ENCODE data around the gene BPIFB1. TPM values are rescaled to one million over a fixed set of nuclear protein-coding genes. Genes with fewer than 3 reads are reported as not detected.

Gene BPIFB1
- total and polyA plus RNA-seq, 2 of the 13 experiments (the other 11 are each of a cell fraction or from before 2014, with no cell fraction given), result 0.82 to 4.4 TPM

DNA sequence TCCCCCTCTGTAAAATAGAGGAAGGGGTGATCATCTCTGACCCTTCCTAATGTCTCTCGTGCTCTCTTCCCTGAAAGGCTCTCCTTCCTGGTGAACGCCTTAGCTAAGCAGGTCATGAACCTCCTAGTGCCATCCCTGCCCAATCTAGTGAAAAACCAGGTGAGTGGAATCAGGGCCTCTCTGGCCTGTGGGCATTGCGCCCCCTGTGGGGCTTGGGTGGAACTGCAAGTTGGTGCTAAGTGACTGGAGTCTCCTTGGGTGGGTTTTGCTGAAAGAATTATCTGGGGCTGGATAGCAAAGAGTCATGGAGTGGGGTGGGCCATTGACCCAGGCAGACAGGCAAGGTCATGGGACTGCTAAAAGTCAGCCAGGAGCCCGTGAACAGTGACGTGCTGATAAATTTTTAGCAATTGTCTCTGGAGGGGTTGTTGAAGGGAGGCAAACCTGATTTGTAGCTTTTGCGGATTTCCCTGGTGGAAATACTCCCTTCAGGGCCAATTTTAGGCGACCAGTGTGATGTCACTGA, 8.9 kb downstream of the BPIFB1 start (continued):
- TF ChIP-seq, protein P1, sequence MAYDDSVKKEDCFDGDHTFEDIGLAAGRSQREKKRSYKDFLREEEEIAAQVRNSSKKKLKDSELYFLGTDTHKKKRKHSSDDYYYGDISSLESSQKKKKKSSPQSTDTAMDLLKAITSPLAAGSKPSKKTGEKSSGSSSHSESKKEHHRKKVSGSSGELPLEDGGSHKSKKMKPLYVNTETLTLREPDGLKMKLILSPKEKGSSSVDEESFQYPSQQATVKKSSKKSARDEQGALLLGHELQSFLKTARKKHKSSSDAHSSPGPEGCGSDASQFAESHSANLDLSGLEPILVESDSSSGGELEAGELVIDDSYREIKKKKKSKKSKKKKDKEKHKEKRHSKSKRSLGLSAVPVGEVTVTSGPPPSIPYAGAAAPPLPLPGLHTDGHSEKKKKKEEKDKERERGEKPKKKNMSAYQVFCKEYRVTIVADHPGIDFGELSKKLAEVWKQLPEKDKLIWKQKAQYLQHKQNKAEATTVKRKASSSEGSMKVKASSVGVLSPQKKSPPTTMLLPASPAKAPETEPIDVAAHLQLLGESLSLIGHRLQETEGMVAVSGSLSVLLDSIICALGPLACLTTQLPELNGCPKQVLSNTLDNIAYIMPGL (CRISPR knock-in tag; IDR thresholded peaks at IDR 0.05; ENCODE audit: borderline replicate concordance in 1 of 2, low read depth in 1 of 2), result no peak
- TF ChIP-seq ZNF468 (CRISPR knock-in tag; IDR thresholded peaks at IDR 0.05) (no peak), ZBTB21 (CRISPR knock-in tag; IDR thresholded peaks at IDR 0.05) (no peak), ZNF501 (CRISPR knock-in tag; IDR thresholded peaks at IDR 0.05) (peak; percentile 81), MED1 (CRISPR knock-in tag; IDR thresholded peaks at IDR 0.05) (no peak), MED13 (CRISPR knock-in tag; IDR thresholded peaks at IDR 0.05) (no peak), SP1 (IDR thresholded peaks at IDR 0.05) (no peak), SP1 (CRISPR knock-in tag; IDR thresholded peaks at IDR 0.05) (no peak), RBFOX2 (IDR thresholded peaks at IDR 0.05; ENCODE audit: low read depth, low read length) (no peak)
- TF ChIP-seq, protein P2, sequence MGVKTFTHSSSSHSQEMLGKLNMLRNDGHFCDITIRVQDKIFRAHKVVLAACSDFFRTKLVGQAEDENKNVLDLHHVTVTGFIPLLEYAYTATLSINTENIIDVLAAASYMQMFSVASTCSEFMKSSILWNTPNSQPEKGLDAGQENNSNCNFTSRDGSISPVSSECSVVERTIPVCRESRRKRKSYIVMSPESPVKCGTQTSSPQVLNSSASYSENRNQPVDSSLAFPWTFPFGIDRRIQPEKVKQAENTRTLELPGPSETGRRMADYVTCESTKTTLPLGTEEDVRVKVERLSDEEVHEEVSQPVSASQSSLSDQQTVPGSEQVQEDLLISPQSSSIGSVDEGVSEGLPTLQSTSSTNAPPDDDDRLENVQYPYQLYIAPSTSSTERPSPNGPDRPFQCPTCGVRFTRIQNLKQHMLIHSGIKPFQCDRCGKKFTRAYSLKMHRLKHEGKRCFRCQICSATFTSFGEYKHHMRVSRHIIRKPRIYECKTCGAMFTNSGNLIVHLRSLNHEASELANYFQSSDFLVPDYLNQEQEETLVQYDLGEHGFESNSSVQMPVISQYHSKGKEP (CRISPR knock-in tag; IDR thresholded peaks at IDR 0.05), result no peak
- TF ChIP-seq, protein P3, sequence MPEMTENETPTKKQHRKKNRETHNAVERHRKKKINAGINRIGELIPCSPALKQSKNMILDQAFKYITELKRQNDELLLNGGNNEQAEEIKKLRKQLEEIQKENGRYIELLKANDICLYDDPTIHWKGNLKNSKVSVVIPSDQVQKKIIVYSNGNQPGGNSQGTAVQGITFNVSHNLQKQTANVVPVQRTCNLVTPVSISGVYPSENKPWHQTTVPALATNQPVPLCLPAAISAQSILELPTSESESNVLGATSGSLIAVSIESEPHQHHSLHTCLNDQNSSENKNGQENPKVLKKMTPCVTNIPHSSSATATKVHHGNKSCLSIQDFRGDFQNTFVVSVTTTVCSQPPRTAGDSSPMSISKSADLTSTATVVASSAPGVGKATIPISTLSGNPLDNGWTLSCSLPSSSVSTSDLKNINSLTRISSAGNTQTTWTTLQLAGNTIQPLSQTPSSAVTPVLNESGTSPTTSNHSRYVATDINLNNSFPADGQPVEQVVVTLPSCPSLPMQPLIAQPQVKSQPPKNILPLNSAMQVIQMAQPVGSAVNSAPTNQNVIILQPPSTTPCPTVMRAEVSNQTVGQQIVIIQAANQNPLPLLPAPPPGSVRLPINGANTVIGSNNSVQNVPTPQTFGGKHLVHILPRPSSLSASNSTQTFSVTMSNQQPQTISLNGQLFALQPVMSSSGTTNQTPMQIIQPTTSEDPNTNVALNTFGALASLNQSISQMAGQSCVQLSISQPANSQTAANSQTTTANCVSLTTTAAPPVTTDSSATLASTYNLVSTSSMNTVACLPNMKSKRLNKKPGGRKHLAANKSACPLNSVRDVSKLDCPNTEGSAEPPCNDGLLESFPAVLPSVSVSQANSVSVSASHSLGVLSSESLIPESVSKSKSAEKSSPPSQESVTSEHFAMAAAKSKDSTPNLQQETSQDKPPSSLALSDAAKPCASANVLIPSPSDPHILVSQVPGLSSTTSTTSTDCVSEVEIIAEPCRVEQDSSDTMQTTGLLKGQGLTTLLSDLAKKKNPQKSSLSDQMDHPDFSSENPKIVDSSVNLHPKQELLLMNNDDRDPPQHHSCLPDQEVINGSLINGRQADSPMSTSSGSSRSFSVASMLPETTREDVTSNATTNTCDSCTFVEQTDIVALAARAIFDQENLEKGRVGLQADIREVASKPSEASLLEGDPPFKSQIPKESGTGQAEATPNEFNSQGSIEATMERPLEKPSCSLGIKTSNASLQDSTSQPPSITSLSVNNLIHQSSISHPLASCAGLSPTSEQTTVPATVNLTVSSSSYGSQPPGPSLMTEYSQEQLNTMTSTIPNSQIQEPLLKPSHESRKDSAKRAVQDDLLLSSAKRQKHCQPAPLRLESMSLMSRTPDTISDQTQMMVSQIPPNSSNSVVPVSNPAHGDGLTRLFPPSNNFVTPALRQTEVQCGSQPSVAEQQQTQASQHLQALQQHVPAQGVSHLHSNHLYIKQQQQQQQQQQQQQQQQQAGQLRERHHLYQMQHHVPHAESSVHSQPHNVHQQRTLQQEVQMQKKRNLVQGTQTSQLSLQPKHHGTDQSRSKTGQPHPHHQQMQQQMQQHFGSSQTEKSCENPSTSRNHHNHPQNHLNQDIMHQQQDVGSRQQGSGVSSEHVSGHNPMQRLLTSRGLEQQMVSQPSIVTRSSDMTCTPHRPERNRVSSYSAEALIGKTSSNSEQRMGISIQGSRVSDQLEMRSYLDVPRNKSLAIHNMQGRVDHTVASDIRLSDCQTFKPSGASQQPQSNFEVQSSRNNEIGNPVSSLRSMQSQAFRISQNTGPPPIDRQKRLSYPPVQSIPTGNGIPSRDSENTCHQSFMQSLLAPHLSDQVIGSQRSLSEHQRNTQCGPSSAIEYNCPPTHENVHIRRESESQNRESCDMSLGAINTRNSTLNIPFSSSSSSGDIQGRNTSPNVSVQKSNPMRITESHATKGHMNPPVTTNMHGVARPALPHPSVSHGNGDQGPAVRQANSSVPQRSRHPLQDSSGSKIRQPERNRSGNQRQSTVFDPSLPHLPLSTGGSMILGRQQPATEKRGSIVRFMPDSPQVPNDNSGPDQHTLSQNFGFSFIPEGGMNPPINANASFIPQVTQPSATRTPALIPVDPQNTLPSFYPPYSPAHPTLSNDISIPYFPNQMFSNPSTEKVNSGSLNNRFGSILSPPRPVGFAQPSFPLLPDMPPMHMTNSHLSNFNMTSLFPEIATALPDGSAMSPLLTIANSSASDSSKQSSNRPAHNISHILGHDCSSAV (CRISPR knock-in tag; IDR thresholded peaks at IDR 0.05; ENCODE audit: borderline replicate concordance), result no peak
- TF ChIP-seq, protein P4, sequence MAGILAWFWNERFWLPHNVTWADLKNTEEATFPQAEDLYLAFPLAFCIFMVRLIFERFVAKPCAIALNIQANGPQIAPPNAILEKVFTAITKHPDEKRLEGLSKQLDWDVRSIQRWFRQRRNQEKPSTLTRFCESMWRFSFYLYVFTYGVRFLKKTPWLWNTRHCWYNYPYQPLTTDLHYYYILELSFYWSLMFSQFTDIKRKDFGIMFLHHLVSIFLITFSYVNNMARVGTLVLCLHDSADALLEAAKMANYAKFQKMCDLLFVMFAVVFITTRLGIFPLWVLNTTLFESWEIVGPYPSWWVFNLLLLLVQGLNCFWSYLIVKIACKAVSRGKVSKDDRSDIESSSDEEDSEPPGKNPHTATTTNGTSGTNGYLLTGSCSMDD (CRISPR knock-in tag; IDR thresholded peaks at IDR 0.05), result no peak
- TF ChIP-seq, protein P5, sequence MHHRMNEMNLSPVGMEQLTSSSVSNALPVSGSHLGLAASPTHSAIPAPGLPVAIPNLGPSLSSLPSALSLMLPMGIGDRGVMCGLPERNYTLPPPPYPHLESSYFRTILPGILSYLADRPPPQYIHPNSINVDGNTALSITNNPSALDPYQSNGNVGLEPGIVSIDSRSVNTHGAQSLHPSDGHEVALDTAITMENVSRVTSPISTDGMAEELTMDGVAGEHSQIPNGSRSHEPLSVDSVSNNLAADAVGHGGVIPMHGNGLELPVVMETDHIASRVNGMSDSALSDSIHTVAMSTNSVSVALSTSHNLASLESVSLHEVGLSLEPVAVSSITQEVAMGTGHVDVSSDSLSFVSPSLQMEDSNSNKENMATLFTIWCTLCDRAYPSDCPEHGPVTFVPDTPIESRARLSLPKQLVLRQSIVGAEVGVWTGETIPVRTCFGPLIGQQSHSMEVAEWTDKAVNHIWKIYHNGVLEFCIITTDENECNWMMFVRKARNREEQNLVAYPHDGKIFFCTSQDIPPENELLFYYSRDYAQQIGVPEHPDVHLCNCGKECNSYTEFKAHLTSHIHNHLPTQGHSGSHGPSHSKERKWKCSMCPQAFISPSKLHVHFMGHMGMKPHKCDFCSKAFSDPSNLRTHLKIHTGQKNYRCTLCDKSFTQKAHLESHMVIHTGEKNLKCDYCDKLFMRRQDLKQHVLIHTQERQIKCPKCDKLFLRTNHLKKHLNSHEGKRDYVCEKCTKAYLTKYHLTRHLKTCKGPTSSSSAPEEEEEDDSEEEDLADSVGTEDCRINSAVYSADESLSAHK (CRISPR knock-in tag; IDR thresholded peaks at IDR 0.05; ENCODE audit: borderline replicate concordance), result no peak
- TF ChIP-seq, protein P6, sequence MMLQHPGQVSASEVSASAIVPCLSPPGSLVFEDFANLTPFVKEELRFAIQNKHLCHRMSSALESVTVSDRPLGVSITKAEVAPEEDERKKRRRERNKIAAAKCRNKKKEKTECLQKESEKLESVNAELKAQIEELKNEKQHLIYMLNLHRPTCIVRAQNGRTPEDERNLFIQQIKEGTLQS (CRISPR knock-in tag; IDR thresholded peaks at IDR 0.05), result no peak

Measured in HepG2 (cell line).